ENCODE data around the gene SARS1. TPM values are rescaled to one million over a fixed set of nuclear protein-coding genes. Genes with fewer than 3 reads are reported as not detected.

Gene SARS1
- total and polyA plus RNA-seq, 2 of the 13 experiments (the other 11 are each of a cell fraction or from before 2014, with no cell fraction given), result 103 to 134 TPM

DNA sequence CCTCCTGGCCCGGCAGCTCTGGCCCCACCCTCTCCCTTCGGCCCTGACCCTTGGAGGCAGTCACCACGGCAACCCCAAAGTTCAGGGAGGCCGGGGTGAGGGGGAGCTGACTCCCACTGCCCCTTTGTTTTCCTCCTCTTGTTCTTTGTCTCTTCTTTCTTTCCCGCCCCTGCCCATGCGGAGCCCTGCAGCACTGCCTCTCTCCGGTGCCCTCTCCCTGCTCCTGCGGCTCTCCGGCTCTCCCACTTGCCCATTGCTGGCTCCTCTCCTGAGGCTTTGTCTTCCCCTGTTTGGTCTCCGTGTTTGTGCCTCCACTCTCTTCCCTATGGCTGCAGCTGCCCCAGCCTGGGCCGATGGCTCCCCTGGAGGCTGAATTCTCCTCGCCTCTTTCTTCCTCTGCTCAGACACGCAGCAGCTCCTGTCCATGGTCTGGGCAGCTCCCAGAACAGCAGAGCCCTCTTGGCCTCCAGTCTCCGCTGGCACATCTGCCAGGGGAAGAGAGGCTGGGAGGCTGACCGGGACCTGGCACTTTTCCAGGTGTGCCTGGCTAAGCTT is 41.5 kb downstream of the SARS1 start (continued):
- TF ChIP-seq CHCHD3 (CRISPR knock-in tag; IDR thresholded peaks at IDR 0.05) (no peak), ZNF672 (CRISPR knock-in tag; IDR thresholded peaks at IDR 0.05) (no peak), NCOR1 (IDR thresholded peaks at IDR 0.05; ENCODE audit: borderline replicate concordance, low read length) (no peak), TOPORS (CRISPR knock-in tag; IDR thresholded peaks at IDR 0.05) (no peak), ATF7 (IDR thresholded peaks at IDR 0.05) (no peak), ATF7 (CRISPR knock-in tag; IDR thresholded peaks at IDR 0.05) (no peak), ARHGAP35 (CRISPR knock-in tag; IDR thresholded peaks at IDR 0.05; ENCODE audit: borderline replicate concordance) (no peak), FOXK1 (CRISPR knock-in tag; IDR thresholded peaks at IDR 0.05; ENCODE audit: borderline replicate concordance, low read depth) (no peak), KLF9 (CRISPR knock-in tag; IDR thresholded peaks at IDR 0.05; ENCODE audit: low read depth) (no peak), ZNF44 (CRISPR knock-in tag; IDR thresholded peaks at IDR 0.05) (no peak), NR2F6 (IDR thresholded peaks at IDR 0.05) (no peak), NR2F6 (CRISPR knock-in tag; IDR thresholded peaks at IDR 0.05) (0 out of 2 replicates have a peak, but pooled peaks have one; percentile 9), STAG1 (CRISPR knock-in tag; IDR thresholded peaks at IDR 0.05) (peak; percentile 34), HNRNPUL1 (IDR thresholded peaks at IDR 0.05; ENCODE audit: low read depth, low read length) (no peak), ZNF430 (CRISPR knock-in tag; IDR thresholded peaks at IDR 0.05) (no peak), RAD21 (CRISPR knock-in tag; IDR thresholded peaks at IDR 0.05) (peak; percentile 30; the same call in 1 of the 2 replicates), TOE1 (CRISPR knock-in tag; IDR thresholded peaks at IDR 0.05) (no peak), NR3C1 (CRISPR knock-in tag; IDR thresholded peaks at IDR 0.05) (no peak), CENPX (CRISPR knock-in tag; IDR thresholded peaks at IDR 0.05) (no peak), CENPT (CRISPR knock-in tag; IDR thresholded peaks at IDR 0.05; ENCODE audit: low read depth) (no peak), NFKBIZ (CRISPR knock-in tag; IDR thresholded peaks at IDR 0.05) (no peak)
- TF ChIP-seq, protein P1, sequence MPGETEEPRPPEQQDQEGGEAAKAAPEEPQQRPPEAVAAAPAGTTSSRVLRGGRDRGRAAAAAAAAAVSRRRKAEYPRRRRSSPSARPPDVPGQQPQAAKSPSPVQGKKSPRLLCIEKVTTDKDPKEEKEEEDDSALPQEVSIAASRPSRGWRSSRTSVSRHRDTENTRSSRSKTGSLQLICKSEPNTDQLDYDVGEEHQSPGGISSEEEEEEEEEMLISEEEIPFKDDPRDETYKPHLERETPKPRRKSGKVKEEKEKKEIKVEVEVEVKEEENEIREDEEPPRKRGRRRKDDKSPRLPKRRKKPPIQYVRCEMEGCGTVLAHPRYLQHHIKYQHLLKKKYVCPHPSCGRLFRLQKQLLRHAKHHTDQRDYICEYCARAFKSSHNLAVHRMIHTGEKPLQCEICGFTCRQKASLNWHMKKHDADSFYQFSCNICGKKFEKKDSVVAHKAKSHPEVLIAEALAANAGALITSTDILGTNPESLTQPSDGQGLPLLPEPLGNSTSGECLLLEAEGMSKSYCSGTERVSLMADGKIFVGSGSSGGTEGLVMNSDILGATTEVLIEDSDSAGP (CRISPR knock-in tag; IDR thresholded peaks at IDR 0.05; ENCODE audit: borderline replicate concordance), result no peak
- TF ChIP-seq, protein P2, sequence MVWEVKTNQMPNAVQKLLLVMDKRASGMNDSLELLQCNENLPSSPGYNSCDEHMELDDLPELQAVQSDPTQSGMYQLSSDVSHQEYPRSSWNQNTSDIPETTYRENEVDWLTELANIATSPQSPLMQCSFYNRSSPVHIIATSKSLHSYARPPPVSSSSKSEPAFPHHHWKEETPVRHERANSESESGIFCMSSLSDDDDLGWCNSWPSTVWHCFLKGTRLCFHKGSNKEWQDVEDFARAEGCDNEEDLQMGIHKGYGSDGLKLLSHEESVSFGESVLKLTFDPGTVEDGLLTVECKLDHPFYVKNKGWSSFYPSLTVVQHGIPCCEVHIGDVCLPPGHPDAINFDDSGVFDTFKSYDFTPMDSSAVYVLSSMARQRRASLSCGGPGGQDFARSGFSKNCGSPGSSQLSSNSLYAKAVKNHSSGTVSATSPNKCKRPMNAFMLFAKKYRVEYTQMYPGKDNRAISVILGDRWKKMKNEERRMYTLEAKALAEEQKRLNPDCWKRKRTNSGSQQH (CRISPR knock-in tag; IDR thresholded peaks at IDR 0.05; ENCODE audit: low read depth), result no peak
- TF ChIP-seq, protein P3, sequence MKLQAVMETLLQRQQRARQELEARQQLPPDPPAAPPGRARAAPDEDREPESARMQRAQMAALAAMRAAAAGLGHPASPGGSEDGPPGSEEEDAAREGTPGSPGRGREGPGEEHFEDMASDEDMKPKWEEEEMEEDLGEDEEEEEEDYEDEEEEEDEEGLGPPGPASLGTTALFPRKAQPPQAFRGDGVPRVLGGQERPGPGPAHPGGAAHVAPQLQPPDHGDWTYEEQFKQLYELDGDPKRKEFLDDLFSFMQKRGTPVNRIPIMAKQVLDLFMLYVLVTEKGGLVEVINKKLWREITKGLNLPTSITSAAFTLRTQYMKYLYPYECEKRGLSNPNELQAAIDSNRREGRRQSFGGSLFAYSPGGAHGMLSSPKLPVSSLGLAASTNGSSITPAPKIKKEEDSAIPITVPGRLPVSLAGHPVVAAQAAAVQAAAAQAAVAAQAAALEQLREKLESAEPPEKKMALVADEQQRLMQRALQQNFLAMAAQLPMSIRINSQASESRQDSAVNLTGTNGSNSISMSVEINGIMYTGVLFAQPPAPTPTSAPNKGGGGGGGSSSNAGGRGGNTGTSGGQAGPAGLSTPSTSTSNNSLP (IDR thresholded peaks at IDR 0.05; ENCODE audit: low read depth, low read length), result no peak
- TF ChIP-seq, protein P4, sequence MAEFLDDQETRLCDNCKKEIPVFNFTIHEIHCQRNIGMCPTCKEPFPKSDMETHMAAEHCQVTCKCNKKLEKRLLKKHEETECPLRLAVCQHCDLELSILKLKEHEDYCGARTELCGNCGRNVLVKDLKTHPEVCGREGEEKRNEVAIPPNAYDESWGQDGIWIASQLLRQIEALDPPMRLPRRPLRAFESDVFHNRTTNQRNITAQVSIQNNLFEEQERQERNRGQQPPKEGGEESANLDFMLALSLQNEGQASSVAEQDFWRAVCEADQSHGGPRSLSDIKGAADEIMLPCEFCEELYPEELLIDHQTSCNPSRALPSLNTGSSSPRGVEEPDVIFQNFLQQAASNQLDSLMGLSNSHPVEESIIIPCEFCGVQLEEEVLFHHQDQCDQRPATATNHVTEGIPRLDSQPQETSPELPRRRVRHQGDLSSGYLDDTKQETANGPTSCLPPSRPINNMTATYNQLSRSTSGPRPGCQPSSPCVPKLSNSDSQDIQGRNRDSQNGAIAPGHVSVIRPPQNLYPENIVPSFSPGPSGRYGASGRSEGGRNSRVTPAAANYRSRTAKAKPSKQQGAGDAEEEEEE (CRISPR knock-in tag; IDR thresholded peaks at IDR 0.05; ENCODE audit: borderline replicate concordance), result no peak

All from HepG2 (cell line).